Tibial nerve (tissue), 3 donors: ENCODE results near the gene UBIAD1.

Experiments used
- CTCF ChIP-seq, 5 experiments: fragments of 200-600 bp in 3 of 5; fragments of 450-650 bp in 2 of 5; sonication (generic) in 3 of 5; IDR thresholded peaks; one replicate each; pipeline ENCODE4 v1.5.1; 2016 to 2019; ENCODE audit warnings: antibody characterized with exemption in 5 of 5, mild to moderate bottlenecking in 3 of 5, moderate library complexity in 2 of 5
- POLR2A ChIP-seq, 2 donors: fragments of 450-650 bp; IDR thresholded peaks; one replicate each; pipeline ENCODE4 v1.6.1; 2017; ENCODE audit warnings: antibody characterized with exemption in 2 of 2, mild to moderate bottlenecking in 2 of 2, moderate library complexity in 2 of 2

GRCh38 chr1:11333631-11334030, 60.6 kb downstream of the UBIAD1 start:
- TF ChIP-seq CTCF (IDR thresholded peaks at IDR 0.05), result no peak
- TF ChIP-seq POLR2A (IDR thresholded peaks at IDR 0.05), result no peak
